ENCODE data around the gene OR9K2.

DNA sequence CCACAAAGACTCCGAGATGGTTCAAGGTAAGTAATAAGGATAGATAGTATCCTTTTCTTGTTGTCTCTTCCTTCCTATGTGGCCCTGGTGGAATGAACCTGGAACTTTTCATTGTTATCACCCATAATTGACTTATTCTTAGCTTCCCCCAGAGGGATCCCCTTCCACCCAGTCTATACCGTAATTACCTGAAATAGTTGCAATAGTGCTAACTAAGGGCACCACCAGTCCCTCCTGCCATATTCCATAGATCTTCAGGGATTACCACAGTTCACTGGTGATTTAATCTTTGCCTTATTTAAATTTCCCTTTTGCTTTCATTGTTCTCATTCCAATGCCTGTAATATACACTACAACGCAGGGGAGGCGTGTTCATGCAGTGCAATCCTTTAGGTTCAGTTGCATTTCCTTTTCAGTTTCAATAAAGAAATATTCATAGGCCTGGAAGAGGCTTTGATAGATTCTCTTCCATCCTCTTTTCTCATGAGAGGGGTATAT is 13.8 kb upstream of the OR9K2 start:
- TF ChIP-seq EP300 (IDR thresholded peaks at IDR 0.05) (no peak), POLR2A (IDR thresholded peaks at IDR 0.05) (no peak), CTCF (IDR thresholded peaks at IDR 0.05) (no peak)
